Umbilical cord (tissue), 2 donors: Measurements from ENCODE around the gene MAP3K3. TPM values are rescaled to one million over a fixed set of nuclear protein-coding genes. Genes with fewer than 3 reads are reported as not detected.

Experiments used
- DNase-seq: peaks from one replicate; pipeline ENCODE4 v3.0.0-alpha.2; 2015; ENCODE audit warnings: low spot score
- total RNA-seq: library from RNA; depleted of rRNA; stranded (reverse); fragments of >200 nt; gene quantifications from one replicate; pipeline ENCODE4 v1.2.3, GENCODE V29; 2014; ENCODE audit warnings: low replicate concordance; ENCODE audit not compliant: insufficient read depth

Gene MAP3K3
- total RNA-seq: 33.7 TPM

DNA sequence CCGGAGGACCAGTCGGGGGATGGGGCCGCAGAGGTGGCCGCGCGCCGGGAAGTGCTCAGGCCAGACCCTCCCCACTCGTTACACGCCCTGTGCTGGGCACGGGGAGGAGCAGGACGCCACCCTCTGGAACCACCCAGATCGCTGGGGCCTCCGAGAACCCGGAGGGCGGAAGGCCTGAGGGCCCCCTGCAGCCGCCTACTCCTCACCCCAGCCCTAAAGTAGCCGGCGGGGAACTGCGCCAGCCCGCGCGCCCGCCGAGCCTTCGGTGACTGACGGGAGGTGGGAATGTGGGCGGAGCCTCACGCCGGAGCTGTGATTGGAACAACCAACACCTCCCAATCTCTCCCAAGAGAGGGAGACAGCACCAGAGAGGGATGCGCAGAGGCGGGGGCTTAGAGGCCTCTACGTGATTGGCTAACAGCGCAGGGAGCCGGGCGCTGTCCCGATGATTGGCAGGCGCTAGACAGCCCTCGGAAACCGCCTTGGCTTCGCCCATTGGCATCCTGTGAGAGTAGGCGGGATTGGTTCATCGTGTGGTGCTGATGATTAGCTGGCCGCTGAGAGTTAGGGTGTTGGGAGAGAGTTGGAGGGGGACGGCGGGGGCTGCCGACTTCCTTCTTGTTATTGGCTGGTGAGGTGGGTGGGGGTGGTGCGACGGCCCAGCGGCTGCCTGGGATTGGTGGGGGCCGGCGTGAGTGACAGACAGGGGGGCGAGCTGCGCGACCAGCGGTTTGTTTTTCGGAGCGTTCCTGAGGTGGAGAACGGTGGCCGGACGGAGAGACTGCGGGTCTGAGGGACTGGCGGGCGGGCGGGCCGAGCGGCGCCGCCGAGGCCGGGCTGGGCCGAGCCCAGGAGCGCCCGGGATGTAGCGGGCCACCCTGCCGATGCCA, at the start of gene MAP3K3:
Gene MAP3K3, plus strand, starts transcription at position 734 of the 890 bp plus-strand sequence. CDS start 343 bp downstream, outside the sequence.
- peak; percentile 100 for DNase-seq

DNA sequence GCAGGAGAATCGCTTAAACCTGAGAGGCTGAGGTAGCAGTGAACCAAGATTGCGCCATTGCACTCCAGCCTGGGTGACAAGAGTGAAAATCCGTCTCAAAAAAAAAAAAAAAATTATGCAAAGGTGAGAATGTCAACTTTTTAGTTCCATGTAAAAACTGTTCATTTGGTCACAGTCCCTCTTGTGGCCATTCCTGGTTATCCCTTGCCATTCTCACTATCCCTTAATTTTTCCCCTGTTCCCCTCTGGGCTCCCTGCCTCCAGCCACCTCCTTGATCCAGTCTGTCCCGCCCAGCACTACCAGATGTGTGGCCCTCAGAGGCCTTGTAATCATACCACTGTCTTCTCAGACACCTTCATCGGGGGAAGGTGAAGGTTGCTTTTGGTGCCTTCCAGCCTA, 48.6 kb upstream of the MAP3K3 start:
- DNase-seq: no peak

- no peak for DNase-seq
Observed at GRCh38 chr17:63578027-63578768, 44.0 kb upstream of the MAP3K3 start.

DNA sequence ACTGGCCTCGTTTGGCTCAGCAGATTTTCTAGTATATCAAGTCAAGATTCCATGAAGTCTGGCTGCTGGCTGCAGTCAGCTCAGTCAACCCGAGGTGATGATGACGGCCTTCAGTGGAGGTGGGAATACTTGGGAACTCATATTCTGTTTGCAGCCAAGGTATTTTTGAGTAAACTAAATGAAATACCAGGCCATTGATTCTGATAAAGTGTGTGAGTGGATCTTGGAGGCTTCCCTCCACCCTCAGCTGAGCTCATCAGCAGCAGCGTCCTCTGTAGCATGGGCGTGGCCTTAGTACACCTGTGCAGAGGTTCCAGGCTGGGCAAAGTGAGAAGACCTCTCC, 43.5 kb upstream of the MAP3K3 start:
- DNase-seq: no peak

DNA sequence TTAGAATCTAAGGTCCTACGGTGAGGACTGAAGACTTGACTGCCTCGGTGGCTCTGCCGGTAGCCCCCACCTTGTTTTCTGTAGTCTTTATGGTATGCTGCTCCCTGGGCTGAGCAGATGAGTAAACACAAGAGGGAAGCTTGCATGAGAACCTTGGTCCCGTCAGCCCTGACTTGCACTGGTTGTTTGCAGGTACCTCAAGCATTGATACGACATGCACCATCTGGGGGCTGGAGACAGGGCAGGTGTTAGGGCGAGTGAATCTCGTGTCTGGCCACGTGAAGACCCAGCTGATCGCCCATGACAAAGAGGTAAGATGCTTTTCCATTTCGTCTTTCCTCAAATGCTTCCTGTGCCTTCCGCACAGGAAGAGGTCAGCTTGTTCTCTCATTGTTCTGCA, 42.6 kb upstream of the MAP3K3 start:
- DNase-seq: no peak

GRCh38 chr17:63587770-63588169, 34.4 kb upstream of the MAP3K3 start:
- no peak for DNase-seq

DNA sequence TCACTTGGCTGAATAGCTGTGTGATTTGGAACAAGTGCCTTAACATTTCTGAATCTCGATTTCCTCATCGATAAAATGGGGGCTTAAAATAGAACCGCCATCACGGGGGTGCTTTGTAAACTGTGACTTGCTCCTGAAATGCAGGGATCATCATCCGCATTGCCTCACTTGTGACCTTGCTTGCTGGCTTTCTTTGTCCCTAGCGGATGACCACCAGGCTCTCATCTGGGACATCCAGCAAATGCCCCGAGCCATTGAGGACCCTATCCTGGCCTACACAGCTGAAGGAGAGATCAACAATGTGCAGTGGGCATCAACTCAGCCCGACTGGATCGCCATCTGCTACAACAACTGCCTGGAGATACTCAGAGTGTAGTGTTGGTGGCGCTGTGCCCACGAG, 33.4 kb upstream of the MAP3K3 start:
- no peak for DNase-seq

DNA sequence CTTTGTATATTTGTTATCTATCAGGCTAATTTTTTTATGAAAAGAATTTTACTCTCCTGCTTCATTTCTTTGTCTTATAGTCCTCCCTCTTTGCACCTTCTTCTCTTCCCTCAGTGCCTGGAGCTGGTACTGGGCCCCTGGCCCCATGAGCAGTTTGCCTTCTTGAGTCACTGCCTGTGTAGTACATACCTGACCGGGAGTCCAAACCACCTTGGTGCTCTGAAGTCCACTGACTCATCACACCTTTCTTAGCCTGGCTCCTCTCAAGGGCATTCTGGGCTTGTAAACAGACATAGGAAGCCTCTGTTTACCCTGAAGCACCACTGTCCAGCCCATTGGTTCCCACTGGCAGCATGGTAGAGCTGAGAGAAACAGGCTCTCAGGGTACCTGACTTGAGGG, 32.6 kb upstream of the MAP3K3 start:
- no peak for DNase-seq

GRCh38 chr17:63592797-63593196, 29.4 kb upstream of the MAP3K3 start:
- DNase-seq: no peak

DNA sequence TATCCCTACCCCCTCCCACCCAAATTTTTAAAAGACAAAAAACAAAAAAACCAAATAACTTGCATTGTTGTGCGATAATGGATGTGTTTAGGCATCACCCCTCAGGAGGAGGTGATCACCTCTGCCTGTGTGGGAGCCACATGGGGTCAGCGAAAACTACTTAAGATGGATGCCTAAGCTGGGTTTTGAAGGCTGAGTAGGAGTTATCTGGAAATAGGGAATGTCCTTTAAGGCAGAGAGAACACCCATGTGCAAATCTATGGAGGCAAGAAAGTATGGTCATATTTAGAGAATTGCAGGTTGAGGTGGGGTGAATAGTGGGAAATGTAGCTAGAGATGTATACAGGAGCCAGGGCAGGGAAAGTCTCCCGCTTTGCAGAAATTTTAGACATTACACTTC, 27.1 kb upstream of the MAP3K3 start:
- no peak for DNase-seq

DNA sequence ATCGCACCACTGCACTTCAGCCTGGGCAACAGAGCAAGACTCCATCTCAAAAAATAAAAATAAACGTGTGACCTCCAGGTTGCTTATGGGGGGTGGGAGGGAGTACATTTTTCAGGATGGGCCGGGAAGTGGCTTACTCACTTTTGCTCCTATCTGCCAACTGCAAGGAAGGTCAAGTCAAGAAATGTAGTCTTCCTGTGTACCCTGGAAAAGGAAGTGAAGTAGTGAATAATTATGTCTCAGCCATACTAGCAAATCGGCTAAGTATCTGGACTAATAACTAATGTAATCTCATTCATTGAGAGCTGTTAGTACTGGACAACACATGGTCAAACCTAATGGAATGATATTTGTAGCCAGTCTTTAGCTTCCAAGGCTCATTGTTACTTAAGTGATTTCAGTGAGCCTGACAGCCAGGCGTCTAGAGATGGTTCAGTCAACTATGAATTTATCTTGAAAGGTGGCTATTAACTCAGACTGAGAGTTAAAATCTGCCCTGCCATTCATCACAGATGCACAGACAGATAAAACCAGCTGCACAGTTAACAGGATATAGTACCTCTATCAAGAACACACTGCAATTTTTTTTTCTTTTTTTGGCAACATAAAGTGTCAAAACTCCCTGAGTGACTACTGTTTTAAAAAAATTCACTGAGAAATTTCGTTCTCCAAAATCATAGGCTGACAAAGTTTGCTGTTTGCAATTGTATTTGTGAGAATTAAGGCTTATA, 25.2 kb upstream of the MAP3K3 start:
- no peak for DNase-seq

DNA sequence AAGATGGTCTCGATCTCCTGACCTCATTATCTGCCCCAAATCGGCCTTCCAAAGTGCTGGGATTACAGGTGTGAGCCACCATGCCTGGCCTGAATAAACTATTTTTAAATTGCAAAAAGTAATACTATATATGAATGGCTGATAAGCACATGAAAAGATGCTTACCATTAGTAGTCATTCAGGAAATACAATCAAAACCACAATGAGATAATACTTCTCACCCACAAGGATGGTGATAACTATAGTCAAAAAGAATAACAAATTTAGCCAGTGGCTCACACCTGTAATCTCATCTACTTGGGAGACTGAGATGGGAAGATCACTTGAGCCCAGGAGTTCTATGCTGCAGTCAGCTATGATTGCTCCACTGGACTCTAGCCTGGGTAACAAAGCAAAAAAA, 23.9 kb upstream of the MAP3K3 start:
- no peak for DNase-seq

DNA sequence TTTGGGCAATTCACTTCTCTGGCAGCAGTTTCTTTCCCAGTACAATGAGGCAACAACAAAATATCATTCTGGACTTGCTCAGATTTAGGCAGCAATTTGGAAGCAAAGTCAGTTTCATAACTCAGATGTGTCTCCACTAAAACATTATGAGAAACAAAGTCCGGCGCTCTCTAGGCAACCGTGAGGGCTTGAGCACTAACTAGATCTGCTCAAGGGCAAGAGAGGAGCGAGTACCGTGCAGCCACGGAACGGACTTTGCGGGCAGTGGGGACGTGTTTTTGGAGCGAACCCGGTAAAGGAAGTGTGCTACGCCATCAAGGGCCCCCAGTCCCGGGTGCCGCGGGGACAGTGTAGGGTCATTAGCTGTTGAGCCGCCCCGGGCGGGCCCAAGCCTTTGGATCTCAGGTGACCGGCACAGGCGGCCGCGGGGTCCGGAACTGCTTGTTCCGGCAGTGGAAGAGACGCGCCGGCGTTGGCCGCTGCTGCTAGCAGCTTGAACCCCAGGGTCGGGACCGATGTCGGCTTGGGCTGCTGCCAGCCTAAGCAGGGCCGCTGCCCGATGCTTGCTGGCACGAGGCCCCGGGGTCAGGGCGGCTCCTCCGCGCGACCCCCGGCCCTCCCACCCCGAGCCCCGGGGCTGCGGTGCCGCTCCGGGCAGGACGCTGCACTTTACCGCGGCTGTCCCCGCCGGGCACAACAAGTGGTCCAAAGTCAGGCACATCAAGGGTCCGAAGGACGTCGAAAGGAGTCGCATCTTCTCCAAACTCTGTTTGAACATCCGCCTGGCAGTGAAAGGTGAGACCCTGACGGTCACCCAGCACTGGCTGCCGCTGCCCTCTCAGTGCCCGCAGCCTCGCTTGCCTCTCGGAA, 21.4 kb upstream of the MAP3K3 start, which contains the start of gene TACO1:
Gene TACO1, plus strand, starts transcription at position 327 of the 870 bp plus-strand sequence. Its CDS starts 189 bp downstream, at position 516.
- peak; percentile 73 for DNase-seq

DNA sequence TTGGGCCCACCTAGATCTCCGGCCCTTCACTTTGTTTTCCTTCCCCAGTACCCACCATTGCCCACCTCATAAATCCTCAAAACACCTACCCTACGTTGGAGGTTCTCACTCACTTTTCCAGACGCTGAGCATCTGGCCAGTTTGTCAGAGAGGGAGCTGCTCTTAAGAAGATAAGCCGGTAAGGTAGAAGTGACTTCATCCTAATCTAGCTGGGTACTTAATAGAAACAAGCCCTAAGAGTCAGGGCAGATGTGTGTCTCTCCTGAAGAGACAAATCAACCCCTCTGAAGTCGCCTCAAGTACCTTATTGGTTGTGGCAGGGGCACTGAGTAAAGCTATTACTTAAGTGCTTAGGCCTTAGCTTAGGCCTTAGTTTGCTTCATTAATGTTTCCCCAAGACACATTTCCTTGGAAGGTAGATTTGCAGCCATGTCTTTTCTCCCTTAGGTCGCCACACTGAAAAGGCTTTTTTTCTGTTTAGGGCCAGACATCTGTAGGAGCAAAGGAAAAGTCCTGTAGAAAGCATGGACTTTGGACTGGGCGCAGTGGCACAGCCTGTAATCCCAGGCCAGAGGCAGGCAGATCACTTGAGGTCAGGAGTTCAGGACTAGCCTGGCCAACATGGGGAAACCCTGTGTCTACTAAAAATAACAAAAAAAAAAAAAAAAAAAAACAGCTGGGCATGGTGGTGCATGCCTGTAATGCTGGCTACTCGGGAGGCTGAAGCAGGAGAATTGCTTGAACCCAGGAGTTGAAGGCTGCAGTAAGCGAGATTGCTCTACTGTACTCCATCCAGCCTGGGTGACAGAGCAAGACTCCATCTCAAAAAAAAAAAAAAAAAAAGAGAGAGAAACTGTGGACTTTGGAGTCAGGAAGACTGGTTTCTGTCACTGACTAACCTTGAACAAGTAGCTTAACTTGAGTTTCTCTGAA, 20.5 kb upstream of the MAP3K3 start:
- no peak for DNase-seq

DNA sequence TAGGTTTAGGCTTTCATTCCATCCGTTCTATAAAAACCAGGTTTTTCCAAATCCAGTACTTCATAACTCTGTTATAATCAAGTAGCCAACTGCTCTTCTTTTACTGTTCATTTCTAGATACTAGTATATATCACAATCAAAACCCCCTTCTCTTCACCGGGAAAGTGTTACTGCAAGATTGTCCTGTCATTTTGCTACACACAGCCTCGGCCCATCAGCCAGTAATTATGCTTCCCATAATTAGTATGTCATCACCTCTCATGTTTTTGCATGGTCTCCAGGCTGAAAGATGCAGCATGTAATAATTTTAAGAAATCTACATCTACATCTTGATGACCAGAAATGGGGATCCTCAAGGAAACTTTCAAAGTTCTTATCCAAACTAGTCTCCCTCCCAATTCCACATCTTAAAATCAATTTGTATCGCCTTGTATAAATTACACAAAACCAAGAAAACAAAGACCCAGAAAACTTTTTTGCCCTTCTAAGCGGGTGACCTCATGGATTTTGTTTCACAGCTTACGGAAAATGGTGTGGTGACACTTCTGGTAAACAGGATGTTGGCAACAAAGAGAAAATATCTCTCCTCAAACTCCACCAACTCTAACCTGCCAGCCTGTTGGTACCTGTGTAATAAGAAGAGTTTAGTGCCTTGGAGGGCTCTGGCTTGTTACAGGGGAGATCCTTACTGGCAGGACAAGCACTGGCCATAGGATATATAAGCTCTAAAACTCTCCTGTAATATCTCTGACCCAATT, 12.2 kb upstream of the MAP3K3 start:
- DNase-seq: no peak

DNA sequence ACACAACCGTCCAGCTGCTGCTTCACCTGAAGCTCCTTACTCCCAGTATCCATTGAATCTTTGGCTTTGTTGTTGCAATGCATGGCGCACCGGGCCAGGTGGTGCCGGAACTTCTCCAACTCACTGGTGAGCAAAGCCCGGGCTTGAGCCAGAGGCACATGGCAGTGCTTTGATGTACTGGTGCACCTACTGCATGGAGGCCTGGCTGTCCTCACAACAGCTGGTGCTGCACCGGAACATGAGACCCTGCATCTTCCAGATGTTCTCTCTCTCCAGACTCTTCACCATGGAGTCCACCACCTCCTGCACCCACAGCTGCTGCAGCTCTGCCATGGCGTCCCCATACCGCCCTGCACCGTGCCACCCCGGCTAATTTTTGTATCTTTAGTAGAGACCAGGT, 11.4 kb upstream of the MAP3K3 start:
- DNase-seq: no peak

DNA sequence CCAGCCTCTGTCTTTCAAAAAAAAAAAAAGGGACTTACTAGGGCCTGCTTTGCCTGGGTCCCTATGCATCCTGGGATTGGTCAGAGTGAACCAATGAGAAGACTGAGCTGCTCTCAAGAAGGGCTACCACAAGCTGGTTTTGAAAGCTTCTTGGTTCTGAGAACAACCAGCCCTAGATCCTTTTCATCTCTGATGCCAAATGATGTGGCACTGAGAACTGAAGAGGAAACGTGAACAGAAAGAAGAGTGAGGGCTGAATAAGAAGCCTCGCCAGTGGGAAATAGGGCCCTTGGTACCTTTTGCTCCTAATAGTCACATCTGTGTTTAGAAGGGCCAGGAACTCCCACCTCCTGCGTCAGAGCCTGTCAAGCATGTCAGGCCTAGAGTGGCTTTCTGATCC, 10.9 kb upstream of the MAP3K3 start:
- DNase-seq: no peak

GRCh38 chr17:63613663-63614062, 8.6 kb upstream of the MAP3K3 start:
- DNase-seq: no peak

DNA sequence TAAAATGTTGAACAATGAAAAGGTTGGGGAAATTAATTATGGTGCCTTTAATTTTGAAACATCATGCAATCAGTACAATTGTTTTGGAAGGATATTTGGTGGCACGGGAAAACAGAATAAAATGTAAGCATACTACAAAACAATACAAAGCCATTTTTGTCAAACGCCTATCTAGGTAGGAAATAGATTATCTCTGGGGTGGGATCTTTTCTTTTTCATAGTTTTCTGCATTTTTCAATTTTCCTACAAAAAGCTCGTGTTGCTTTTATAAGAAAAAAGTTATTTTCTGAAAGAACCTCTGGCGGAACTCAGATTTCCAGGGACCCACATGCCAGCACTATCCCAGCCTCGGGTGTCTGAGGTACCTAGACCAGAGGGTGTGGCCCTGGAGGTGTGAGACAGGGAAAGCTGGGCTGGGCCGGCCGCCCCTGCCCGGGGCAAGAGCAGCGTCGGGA, 961 bp upstream of the MAP3K3 start:
- DNase-seq: no peak
